H9 (cell line): ENCODE data around the gene SCFD2. TPM values are rescaled to one million over a fixed set of nuclear protein-coding genes. Genes with fewer than 3 reads are reported as not detected.

Experiments used
- DNase-seq: peaks from one replicate; pipeline ENCODE4 v3.0.0-alpha.2; 2017
- H2AFZ ChIP-seq: one replicate; pipeline ENCODE4 v1.6.1; 2013; ENCODE audit warnings: mild to moderate bottlenecking, low read length, control low read depth, moderate library complexity
- H2AK5ac ChIP-seq: 2 replicates; pipeline ENCODE4 v1.6.1; 2013; ENCODE audit warnings: low read length, control low read depth, mixed read lengths; ENCODE audit not compliant: insufficient read length
- H2BK120ac ChIP-seq: one replicate; pipeline ENCODE4 v1.6.1; 2013; ENCODE audit warnings: low read depth, mild to moderate bottlenecking, low read length, control low read depth, inconsistent platforms; ENCODE audit not compliant: poor library complexity, severe bottlenecking
- H2BK12ac ChIP-seq: 2 replicates; pipeline ENCODE4 v1.6.1; 2013; ENCODE audit warnings: low read length, control low read depth, mixed read lengths, low read depth; ENCODE audit not compliant: insufficient read length
- H2BK15ac ChIP-seq: 2 replicates; pipeline ENCODE4 v1.6.1; 2013; ENCODE audit warnings: low read depth, low read length, control low read depth
- H2BK20ac ChIP-seq: one replicate; pipeline ENCODE4 v1.6.1; 2013; ENCODE audit warnings: low read depth, mild to moderate bottlenecking, low read length, control low read depth, inconsistent platforms; ENCODE audit not compliant: poor library complexity, severe bottlenecking
- H2BK5ac ChIP-seq: 2 replicates; pipeline ENCODE4 v1.6.1; 2013; ENCODE audit warnings: low read length, control low read depth, mixed read lengths; ENCODE audit not compliant: insufficient read length
- H3K14ac ChIP-seq: 2 replicates; pipeline ENCODE4 v1.6.1; 2013; ENCODE audit warnings: low read length, control low read depth; ENCODE audit not compliant: insufficient read depth
- H3K18ac ChIP-seq: 2 replicates; pipeline ENCODE4 v1.6.1; 2013; ENCODE audit warnings: low read depth, mild to moderate bottlenecking, mixed read lengths, low read length, control low read depth; ENCODE audit not compliant: insufficient read length
- H3K23ac ChIP-seq: 2 replicates; pipeline ENCODE4 v1.6.1; 2013; ENCODE audit warnings: low read length, control low read depth, mixed read lengths, low read depth; ENCODE audit not compliant: insufficient read length
- H3K23me2 ChIP-seq: 2 replicates; pipeline ENCODE4 v1.6.1; 2013; ENCODE audit warnings: low read depth, mild to moderate bottlenecking, mixed read lengths, low read length, control low read depth; ENCODE audit not compliant: insufficient read length, poor library complexity, severe bottlenecking
- H3K27ac ChIP-seq: 2 replicates; pipeline ENCODE4 v1.5.1; 2013; ENCODE audit warnings: low read length, control low read depth, mixed read lengths, low read depth; ENCODE audit not compliant: insufficient read length
- H3K27me3 ChIP-seq: 2 replicates; pipeline ENCODE4 v1.6.1; 2013; ENCODE audit warnings: low read length, control low read depth, inconsistent platforms; ENCODE audit not compliant: insufficient read depth
- H3K4ac ChIP-seq: 2 replicates; pipeline ENCODE4 v1.6.1; 2013; ENCODE audit warnings: low read depth, mild to moderate bottlenecking, control low read depth, inconsistent platforms, low read length, moderate library complexity
- H3K4me1 ChIP-seq: 2 replicates; pipeline ENCODE4 v1.6.1; 2013; ENCODE audit warnings: low read length, control low read depth, inconsistent platforms; ENCODE audit not compliant: insufficient read depth
- H3K4me2 ChIP-seq: 2 replicates; pipeline ENCODE4 v1.6.1; 2013; ENCODE audit warnings: low read length, control low read depth, mixed read lengths; ENCODE audit not compliant: insufficient read length, insufficient read depth
- H3K56ac ChIP-seq: 2 replicates; pipeline ENCODE4 v1.6.1; 2013; ENCODE audit warnings: low read depth, mild to moderate bottlenecking, mixed read lengths, low read length, control low read depth; ENCODE audit not compliant: insufficient read length
- H3K79me1 ChIP-seq: 2 replicates; pipeline ENCODE4 v1.6.1; 2013; ENCODE audit warnings: low read depth, mild to moderate bottlenecking, moderate library complexity, low read length, control low read depth, inconsistent platforms; ENCODE audit not compliant: insufficient read depth, poor library complexity, severe bottlenecking
- H3K79me2 ChIP-seq: 2 replicates; pipeline ENCODE4 v1.6.1; 2013; ENCODE audit warnings: low read length, control low read depth, inconsistent platforms; ENCODE audit not compliant: insufficient read depth
- H3K9ac ChIP-seq: 2 replicates; pipeline ENCODE4 v1.6.1; 2013; ENCODE audit warnings: low read length, control low read depth, mixed read lengths; ENCODE audit not compliant: insufficient read length; ENCODE audit errors: extremely low read depth
- H3K9me3 ChIP-seq: one replicate; pipeline ENCODE4 v1.6.1; 2013; ENCODE audit warnings: low read depth, low read length, inconsistent platforms; ENCODE audit not compliant: control insufficient read depth
- H3T11ph ChIP-seq: one replicate; pipeline ENCODE4 v1.6.1; 2013; ENCODE audit warnings: mild to moderate bottlenecking, low read length, control low read depth, inconsistent platforms
- H4K20me1 ChIP-seq: one replicate; pipeline ENCODE4 v1.6.1; 2013; ENCODE audit not compliant: control insufficient read depth, insufficient read length, insufficient read depth
- H4K5ac ChIP-seq: 2 replicates; pipeline ENCODE4 v1.6.1; 2013; ENCODE audit warnings: low read depth, mild to moderate bottlenecking, mixed read lengths, low read length, control low read depth; ENCODE audit not compliant: insufficient read length
- H4K8ac ChIP-seq: replicated peaks from 2 replicates; pipeline ENCODE4 v1.6.1; 2013; ENCODE audit warnings: low read length, control low read depth, mixed read lengths, low read depth; ENCODE audit not compliant: insufficient read length
- H4K91ac ChIP-seq: 2 replicates; pipeline ENCODE4 v1.6.1; 2013; ENCODE audit warnings: low read depth, mild to moderate bottlenecking, moderate library complexity, mixed read lengths, low read length, control low read depth; ENCODE audit not compliant: insufficient read length
- H3K27ac Mint-ChIP-seq, 3 experiments: 2 replicates in 2 of 3; 3 replicates in 1 of 3; pipeline ENCODE4 v1.8.0; 2020 to 2021; ENCODE audit warnings: mixed read lengths in 3 of 3, mild to moderate bottlenecking in 1 of 3, moderate library complexity in 1 of 3
- H3K27me3 Mint-ChIP-seq: 2 replicates; pipeline ENCODE4 v1.8.0; 2021; ENCODE audit warnings: low read depth, mild to moderate bottlenecking, moderate library complexity, mixed read lengths
- H3K36me3 Mint-ChIP-seq, 3 experiments: 2 replicates in 2 of 3; 3 replicates in 1 of 3; pipeline ENCODE4 v1.8.0; 2020 to 2021; ENCODE audit warnings: low read depth in 3 of 3, mixed read lengths in 3 of 3; ENCODE audit not compliant: insufficient read depth in 1 of 3
- H3K4me1 Mint-ChIP-seq, 2 experiments: 2 replicates each; pipeline ENCODE4 v1.8.0; 2020; ENCODE audit warnings: mixed read lengths in 2 of 2
- H3K4me3 Mint-ChIP-seq, 2 experiments: 2 replicates in 1 of 2; 3 replicates in 1 of 2; pipeline ENCODE4 v1.8.0; 2020 to 2021; ENCODE audit warnings: mild to moderate bottlenecking in 2 of 2, mixed read lengths in 2 of 2, moderate library complexity in 1 of 2
- H3K9me3 Mint-ChIP-seq, 2 experiments: 2 replicates in 1 of 2; 3 replicates in 1 of 2; pipeline ENCODE4 v1.8.0; 2020; ENCODE audit warnings: mild to moderate bottlenecking in 2 of 2, mixed read lengths in 2 of 2, moderate library complexity in 1 of 2
- CTCF ChIP-seq: fragments of 200-600 bp; sonication (generic); conservative IDR thresholded peaks from 3 replicates; pipeline ENCODE4 v1.8.0; 2021; ENCODE audit warnings: antibody characterized with exemption, mild to moderate bottlenecking
- WGBS: extraction: QIAGEN DNeasy Blood & Tissue Kit; methylation state at CpG from one replicate; pipeline ENCODE4 v1.1.7; 2013; ENCODE audit warnings: missing lambda C conversion rate, low lambda C conversion rate, mixed read lengths; ENCODE audit not compliant: insufficient read length; ENCODE audit errors: extremely low coverage; 5-methylcytosine and 5-hydroxymethylcytosine counted together
- total RNA-seq: library from RNA; stranded (reverse); gene quantifications from 2 replicates; pipeline ENCODE4 v1.2.1, GENCODE V29; 2021

SCFD2 gene
- total RNA-seq, 1 experiment from 2014 or later: 10.1 TPM

GRCh38 chr4:53122280-53123116 is 243.4 kb downstream of the SCFD2 start:
- Histone ChIP-seq H3T11ph (no peak overlapping the region), H4K91ac (no peak overlapping the region), H3K23ac (no peak overlapping the region), H3K79me2 (no peaks in the 10 kb centered on the region), H2BK12ac (no peak overlapping the region), H2BK120ac (no peak overlapping the region), H3K14ac (no peak overlapping the region), H3K56ac (no peak overlapping the region), H2AFZ (no peak overlapping the region), H2BK15ac (no peak overlapping the region), H3K4me2 (no peak overlapping the region), H4K20me1 (no peaks in the 10 kb centered on the region), H3K18ac (no peak overlapping the region), H2BK20ac (no peak overlapping the region), H3K9me3 (no peaks in the 10 kb centered on the region), H3K4ac (no peak overlapping the region), H2BK5ac (no peak overlapping the region), H4K8ac (no peak overlapping the region), H3K27me3 (no peaks in the 10 kb centered on the region), H3K23me2 (no peaks in the 10 kb centered on the region), H3K27ac (no peak overlapping the region), H2AK5ac (no peak overlapping the region), H3K79me1 (no peaks in the 10 kb centered on the region), H3K9ac (no peak overlapping the region), H4K5ac (no peak overlapping the region), H3K4me1 (no peaks in the 10 kb centered on the region)
- no peak overlapping the region for H3K4me3 Mint-ChIP-seq
- peaks cover 11 to 13% of the 10 kb centered on the region in 2 experiments for H3K4me1 Mint-ChIP-seq
- no peaks in the 10 kb centered on the region for H3K9me3 Mint-ChIP-seq
- no peaks in the 10 kb centered on the region for H3K36me3 Mint-ChIP-seq
- H3K27me3 Mint-ChIP-seq: no peaks in the 10 kb centered on the region
- no peak overlapping the region for H3K27ac Mint-ChIP-seq
- no peak for DNase-seq
- WGBS: no CpG with 5 or more reads among the region's 10 CpGs
- TF ChIP-seq CTCF: no peak
